DMS53 (cell line): Measurements from ENCODE around the gene RHOA.
"Not testable (repeated sequence)": the region's sequence is repeated elsewhere in the genome, so short reads cannot be mapped to it uniquely, and the experiment has no call there.

Experiments
- DNase-seq: peaks from one replicate; lab custom pipeline; 2025; lab: John Stamatoyannopoulos, UW

Gene RHOA

DNA sequence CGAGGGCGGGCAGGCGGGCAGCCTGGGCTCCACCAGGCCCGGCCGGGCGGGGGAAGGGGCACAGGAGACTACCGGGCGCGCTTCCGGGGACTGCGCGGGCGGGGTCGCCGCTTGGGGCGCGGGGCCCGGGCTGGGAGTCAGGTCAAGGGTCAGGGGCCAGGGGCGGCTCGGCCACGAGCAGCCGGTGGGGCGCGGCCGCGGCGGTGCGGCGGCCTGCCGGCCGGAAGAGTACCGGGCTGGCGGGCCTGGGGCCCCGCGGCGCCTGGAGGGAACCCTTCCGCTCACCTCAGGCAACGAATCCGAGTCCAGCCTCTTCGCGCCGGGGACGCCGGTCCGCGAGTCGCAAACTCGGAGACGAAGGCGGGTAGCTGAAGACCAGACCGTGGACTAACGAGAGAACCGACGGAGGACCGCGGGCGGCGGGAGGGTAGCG is 225 bp downstream of the RHOA start:
- peak; percentile 58 for DNase-seq

DNA sequence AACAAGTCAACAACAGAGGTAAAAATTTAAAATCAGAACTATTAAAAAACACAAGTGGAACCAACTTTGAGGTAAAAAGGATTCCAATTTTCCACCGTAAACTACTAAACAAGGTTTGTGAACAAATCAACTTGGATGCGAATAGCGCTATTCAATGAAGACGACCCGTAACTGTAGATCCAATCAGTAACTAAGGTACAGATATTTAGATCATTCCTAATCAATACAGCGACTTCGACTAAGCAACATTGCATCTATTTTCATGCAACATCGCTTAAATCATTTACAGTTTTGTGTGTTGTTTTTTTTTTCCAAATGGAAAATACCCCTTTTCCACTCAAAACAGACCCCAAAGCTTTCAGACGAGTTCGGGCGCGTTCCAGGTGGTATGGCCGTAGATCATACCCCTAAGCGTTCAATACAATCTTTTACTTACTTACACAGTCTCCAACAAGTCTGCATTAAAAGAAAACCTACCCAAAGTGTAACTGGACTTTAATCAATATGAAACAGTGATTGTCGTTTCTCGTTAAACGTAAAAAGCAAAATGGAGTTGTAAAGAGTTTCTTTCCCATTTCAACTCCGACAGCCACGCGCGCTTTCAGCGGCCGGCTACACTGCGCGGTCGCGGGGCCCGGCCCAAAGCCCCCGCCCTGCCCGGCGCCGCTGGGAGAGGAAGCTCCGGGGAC is 786 bp downstream of the RHOA start:
- no peak for DNase-seq

DNA sequence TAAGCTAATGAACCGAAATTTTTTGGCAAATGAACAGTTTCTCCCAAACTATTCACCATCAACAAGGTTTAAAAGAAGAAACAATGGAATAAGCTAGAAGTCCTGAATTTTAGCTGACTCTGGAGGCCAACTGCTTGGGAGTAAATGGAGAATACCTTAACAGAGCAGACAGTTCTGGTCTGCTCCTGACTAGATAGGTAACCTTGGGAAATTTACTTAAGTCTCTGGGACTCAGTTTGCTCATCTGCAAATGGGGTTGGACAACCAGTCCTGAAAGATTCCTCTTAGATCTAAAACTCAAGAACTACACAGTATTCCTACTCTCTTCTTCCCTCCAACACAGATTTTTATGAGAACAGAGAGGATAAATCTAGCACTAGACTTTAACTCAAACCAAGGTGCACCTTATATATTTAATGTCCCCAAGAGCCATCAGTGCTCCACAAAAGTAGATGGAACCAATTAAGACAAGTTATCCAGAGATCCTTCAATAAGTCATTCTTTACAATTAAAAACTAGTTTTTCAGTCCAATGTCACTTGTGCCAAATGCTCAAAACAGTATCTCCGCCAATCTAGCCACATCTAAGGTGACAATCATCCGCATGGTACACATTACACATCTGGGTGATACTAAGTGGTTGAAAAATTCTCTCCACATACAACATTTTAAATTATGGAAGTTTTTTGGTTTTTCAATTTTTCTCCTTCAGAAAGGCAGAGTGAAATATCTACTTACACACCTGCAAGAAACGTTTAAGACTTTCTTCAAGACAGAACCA is 1.5 kb downstream of the RHOA start:
- DNase-seq, result no peak

DNA sequence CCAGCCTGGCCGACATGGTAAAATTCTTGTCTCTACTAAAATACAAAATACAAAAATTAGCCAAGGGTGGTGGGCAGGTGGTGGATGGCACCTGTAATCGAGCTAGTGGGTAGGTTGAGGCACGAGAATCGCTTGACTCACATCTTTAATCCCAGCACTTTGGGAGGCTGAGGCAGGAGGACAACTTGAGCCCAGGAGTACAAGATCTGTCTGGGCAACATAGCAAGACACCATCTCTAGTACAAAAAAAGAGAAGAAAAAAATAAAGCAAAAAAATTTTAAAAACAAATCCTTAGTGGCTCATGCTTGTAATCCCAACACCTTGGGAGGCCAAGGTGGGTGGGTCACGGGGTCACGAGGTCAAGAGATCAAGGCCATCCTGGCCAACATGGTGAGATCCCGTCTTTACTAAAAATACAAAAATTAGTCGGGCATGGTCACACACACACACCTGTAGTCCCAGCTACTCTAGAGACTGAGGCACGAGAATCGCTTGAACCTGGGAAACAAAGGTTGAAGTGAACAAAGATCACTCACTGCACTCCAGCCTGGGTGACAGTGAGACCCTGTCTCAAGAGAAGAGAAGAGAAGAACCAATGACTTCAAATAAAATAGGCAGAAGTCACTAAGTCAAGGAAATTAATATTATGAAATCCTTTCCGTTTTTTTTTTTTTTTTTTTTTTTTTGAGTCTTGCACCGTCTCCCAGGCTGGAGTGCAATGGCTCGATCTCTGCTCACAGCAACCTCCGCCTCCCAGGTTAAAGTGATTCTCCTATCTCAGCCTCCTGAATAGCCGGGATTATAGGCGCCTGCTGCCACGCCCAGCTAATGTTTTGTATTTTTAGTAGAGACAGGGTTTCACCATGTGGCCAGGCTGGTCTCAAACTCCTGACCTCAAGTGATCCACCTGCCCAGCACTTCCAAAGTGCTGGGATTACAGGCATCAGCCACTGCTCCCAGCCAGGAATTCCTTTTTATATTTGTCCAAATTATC is 4.9 kb downstream of the RHOA start:
- no peak for DNase-seq

DNA sequence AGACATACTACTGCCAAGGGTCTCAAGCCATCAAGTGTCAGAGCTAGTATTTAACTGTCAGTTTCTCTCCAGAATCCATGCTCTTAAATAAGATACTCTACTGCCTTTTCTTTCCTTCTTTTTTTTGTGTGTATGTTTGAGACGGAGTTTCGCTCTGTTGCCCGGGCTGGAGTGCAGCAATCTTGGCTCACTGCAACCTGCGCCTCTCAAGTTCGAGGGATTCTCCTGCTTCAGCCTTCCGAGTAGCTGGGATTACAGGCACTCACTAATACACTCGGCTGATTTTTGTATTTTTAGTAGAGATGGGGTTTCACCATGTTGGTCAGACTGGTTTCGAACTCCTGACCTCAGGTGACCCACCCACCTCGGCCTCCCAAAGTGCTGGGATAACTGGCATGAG is 6.2 kb downstream of the RHOA start:
- DNase-seq, result not testable (repeated sequence)

DNA sequence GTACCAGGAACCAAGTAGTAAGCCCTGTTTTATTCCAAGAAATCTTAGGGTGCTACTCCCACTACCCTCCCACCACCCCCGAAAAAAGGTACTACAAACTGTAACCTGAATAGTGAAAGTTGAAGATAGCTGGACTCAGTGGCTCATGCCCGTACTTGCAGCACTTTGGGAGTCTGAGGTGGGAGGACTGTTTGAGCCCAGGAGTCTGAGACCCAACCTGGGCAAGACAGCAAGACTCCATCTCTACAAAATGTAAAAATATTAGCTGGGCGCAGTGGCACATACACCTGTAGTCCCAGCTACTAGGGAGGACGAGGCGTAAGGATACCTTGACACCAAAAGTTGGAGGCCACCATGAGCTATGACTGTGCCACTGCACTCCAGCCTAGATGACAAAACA is 7.9 kb downstream of the RHOA start:
- DNase-seq, result no peak

DNA sequence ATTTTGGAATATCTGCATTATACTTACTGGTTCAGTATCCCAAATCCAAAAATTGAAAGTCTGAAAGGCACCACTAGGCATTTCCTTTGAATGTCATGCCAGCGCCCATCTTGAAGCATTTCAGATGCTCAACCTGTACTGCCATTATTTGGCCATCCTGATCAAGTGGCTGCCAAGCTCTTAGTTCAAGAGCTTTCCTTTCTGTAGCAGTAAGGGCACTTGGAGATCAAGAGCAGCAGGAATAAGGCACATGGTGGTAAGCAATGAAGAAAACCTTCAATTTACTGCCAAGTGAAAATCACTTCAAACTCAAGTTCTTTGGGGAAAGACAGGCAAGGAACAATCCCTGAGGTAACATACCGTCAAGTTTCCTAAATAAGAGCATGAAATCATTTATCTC is 10.0 kb downstream of the RHOA start:
- DNase-seq, result no peak

DNA sequence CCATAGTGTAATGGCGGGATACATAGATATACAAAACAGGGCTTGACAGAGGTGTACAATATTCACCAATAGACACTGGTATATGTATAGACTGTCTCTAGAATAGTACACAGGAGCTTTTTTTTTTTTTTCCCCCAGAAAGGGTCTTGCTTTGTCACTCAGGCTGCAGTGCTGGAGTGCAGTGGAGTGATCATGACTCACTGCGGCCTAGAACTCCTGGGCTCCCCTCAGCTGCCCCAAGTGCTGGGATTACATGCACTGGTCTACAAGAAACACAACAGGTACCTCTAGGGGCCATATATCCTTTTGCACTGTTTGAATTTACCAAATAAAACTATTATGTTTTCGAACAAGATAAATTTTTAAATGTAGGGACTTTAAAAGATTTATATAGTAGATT is 12.3 kb downstream of the RHOA start:
- no peak for DNase-seq

DNA sequence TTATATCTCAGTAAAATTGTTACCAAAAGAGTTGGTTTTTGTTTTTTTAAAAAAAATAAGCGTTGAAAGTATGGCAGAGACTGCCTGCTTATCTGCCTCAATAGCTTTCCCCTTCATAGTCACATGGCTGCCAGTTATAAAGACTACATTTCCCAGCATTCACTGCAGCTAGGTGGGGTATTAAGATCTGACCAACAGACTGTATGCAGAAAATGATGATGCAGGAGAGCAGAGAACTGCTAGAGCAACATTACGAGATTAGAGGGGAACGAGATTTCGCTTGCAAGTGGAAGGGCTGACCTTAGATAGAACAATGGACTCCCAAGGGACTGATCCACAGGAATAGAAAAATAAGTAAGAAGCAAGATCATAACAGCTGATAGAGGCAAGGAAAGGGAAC is 14.3 kb downstream of the RHOA start:
- DNase-seq, result no peak

DNA sequence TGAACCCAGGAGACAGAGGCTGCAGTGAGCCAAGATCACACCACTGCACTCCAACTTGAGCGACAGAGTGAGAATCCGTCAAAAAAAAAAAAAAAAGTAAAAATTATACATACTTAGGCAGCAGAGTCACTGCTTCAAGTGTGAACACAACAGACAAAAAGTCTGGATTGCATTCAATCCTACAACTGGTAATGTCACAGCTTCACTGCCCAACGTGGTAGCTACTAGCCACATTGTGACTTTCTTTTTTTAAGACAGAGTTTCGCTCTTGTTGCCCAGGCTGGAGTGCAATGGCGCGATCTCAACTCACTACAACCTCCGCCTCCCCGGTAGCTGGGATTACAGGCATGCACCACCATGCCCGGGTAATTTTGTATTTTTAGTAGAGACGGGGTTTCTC is 20.5 kb downstream of the RHOA start:
- not testable (repeated sequence) for DNase-seq

DNA sequence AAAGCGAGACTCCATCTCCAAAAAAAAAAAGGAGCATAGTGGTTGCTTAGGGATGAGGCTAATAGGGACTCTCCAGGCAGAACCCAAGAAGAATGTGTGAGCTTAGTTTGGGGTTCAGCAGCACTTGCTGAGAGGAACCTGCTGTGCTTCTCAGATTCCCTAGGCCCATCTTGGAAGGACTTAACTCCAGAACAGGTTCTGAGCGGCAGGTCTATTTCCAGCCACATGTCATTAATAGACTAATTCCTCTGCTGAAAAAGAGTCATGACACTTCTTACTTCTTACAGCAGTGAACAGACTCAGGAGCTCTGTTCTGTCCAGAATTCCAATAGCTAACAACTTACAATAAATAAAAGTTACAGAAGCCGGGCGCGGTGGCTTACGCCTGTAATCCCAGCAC is 22.5 kb downstream of the RHOA start:
- no peak for DNase-seq

DNA sequence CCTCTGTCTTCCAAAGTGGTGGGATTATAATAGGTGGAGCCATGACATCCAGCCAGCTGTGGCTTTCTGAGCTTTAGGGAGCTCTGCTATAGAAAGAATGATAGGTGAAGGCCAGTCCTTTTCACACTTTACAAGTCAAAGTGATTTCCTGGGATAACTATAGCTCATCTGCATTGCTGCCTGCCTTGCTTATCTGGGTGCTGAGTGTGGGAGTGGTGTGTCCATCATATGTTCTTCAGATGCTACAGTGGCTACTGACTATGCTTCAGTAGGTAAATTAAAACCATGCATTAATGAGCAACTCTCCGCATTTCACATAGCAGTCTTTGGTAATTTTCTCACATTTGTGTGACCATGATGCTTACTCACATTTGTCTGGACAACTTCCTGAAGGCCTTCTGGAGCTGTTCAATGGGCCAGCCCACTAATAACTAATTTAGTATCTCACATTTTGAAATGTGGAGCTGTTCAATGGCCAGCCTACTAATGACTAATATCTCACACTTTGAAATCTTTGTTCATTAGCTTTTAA is 23.4 kb downstream of the RHOA start:
- no peak for DNase-seq

DNA sequence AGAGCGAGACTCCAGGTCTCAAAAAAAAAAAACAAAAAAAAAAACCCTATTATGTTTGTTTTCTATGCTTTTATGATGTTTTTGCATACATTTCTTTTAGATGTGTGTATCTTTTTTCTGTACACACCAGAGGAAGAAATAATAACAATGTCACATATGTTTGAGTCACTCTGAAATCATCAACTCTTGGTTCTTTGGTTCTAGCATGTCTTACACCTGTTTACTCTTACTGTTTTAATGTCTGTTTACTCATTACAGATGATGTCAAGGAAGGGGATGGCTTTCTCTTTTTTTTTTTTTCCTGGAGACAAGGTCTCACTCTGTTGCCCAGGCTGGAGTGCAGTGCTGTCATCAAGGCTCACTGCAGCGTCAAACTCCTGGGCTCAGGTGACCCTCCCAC is 24.1 kb downstream of the RHOA start:
- no peak for DNase-seq

DNA sequence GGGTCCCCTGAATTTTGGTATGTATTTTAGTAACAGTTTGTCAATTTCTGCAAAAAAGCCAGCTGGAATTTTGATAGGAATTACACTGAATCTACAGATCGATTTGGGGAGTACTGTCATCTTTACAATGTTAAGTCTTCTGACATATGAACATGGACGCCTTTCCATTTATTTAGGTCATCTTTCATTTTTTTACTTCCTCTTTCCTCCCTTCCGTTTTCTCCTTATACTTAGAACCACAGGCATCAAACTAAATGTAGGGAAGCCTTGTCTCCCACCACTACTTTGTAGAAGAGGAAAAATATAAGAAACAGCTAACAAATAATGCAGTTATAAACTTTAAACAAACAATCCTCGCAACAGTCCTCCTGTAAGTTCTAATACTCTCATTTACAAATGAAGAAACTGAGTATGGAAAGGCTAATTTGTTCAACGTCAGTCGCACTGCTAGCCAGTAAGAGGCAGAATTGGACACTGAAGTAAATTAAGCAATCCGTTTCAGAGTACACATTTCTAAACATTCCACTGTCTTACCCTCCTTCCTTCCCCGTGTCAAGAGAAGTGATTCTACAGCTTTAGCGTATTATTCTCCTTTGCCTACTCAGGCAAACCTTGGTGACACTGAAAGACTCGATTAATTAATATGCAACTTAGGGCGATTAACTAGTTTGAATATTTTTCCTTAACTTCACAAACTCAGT is 25.6 kb downstream of the RHOA start:
- DNase-seq, result no peak

DNA sequence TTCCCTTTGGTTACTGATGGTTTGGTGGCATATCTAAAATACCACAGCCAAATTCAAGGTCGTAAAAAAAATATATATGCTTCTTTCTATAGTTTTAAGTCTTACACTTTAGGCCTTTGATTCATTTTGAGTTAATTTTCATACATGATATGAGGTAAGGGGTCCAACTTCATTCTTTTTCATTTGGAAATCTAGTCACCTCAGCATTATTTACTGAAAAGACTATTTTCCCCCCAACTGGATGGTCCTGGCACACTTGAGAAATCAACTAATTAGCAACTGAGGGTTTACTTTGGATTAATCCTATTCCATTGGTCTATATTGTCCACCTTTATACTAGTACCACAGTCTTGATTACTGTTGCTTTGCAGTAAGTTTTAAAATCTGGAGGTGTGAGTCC is 26.2 kb downstream of the RHOA start:
- no peak for DNase-seq

DNA sequence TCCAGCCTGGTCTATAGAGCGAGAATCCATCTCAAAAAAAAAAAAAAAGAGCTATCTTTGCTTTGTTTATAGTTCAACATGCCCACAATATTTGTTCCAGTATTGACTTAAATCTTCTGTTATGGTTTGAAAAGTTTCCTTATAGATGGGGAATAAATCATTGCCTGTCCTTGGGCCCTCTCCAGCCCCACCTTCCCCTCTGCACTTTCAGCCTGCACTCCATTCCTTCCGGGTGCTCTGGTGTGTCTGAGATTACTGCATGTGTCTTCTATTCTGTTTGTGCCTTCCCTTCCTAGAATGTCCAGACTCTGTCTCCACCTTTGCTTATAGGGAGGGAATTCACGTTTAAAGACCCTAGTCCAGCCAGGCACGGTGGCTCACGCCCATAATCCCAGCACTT is 28.4 kb downstream of the RHOA start:
- DNase-seq, result no peak

DNA sequence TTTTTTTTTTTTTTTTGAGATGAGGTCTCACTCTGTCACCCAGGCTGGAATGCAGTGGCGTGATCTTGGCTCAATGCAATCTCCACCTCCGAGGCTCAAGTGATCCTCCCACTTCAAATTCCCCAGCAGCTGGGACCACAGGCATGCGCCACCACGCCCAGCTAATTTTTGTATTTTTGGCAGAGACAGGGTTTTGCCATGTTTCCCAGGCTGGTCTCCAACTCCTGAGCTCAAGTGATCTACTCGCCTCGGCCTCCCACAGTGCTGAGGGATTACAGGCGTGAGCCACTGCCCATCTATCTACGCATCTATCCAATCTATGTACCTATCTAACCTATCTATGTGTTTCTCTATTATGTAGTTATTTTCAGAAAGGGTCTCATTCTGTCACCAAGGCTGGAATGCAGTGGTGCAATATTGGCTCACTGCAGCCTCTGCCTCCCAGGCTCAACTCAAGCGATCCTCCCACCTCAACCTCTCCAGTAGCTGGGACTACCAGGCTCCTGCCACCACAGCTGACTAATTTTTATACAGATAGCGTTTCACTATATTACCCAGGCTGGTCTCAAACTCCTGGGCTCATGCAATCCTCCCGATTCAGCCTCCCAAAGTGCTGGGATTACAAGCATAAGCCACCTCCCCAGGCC is 33.4 kb downstream of the RHOA start:
- DNase-seq, result no peak

DNA sequence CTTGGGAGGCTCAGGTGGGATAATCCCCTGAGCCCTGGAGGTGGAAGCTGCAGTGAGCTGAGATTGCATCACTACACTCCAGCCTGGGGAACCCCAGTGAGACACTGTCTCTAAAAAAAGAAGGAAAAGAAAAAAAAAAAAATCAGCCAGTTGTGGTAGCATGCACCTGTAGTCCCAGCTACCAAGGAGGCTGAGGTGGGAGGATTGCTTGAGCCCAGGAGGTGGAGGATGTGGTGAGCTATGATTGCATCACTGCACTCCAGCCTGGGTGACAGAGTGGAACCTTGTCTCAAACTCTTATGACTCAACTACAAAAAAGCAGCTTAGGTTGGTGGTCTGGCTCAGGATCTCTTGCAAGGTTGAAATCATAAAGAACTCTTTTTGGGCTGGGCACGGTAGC is 34.3 kb downstream of the RHOA start:
- DNase-seq, result no peak

DNA sequence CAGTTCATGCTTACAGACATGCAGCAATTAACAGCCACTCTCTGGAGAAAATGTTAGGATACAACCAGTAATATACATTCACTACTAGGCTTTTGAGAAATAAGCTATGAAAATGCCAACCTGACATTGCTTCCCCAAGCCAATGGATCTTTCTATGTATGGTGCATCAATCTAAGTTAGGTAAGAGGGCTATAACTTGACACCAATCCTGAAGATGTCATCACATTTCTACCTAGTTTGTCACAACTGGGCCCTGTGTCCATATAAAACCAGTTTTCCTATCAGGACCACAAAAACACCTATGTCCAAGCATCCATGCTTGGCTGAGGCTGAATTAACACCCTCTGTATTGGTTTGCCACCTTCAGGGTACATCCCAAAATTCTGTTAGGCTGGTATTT is 39.8 kb downstream of the RHOA start:
- DNase-seq, result no peak

DNA sequence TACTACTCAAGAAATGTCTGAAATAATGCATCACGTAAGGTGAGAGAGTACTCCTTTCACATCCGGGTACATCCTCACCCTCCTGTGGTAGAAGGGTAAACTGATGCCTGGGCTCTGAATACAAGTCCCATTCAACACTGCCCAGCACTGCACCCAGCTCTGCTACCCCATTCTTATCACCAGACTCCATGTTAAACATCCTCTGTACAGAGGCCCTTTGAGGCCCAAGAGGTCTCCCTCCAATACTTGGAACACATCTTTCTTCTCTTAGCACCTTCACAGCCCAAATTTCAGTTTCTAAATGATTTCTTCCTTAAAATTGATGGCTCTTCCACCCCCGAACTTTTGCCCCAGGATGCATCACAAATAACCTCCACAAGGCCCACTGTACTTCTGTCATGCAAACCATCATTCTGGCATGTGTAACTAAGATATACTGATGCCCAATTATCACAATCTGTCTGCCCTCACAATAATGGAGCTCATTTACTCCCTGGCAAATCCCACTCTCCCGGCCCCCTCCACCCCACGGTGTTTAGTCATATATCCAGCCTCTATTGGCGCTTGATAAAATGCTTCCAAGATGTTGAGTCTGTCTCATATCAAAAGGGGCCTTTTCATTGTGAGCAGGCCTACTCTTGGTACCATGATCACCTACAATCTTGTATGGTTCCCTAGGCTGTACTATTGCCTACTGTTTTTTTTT is 41.0 kb downstream of the RHOA start:
- DNase-seq, result no peak

DNA sequence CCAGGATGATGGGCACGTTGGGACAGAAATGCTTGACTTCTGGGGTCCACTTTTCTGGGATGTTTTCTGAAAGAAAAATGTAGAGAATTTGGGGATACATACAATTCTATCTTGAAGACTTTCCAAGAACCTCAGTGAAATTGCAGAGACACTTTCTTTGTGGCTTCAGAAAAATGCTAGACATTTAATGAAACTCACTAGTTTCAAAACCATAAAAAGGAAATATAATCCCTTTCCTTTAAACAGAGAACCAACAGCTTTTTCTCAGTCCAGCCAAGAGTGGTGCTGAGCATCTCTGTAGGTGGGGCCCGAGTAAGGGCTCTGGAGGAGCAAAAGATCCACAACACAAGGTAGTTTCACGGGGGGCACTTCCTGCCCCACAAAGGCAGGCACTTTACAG is 49.2 kb downstream of the RHOA start:
- DNase-seq, result no peak
